GM12878 (cell line): ENCODE data around the gene SYTL2. TPM values are rescaled to one million over a fixed set of nuclear protein-coding genes. Genes with fewer than 3 reads are reported as not detected.

Experiments used
- ATAC-seq: fragments of 200-7000 bp; cut with Tn5 transposase; 3 replicates; pipeline ENCODE4 v1.9.1; 2020; ENCODE audit warnings: mild to moderate bottlenecking, moderate library complexity
- BruUV-seq: library from RNA; stranded (reverse); fragments of 400-500 nt; replicated peaks from 2 replicates; lab custom pipeline; 2021; lab: Mats Ljungman, UMichigan
- CTCF ChIA-PET: fragments of 300-600 bp; sonication (Branson Sonifier 250); formaldehyde crosslinking; extraction: SDS; loops from one replicate; lab custom pipeline; 2021; ENCODE audit warnings: inconsistent platforms; lab: Yijun Ruan, JAX
- POLR2A ChIA-PET: fragments of 350-600 bp; formaldehyde crosslinking; extraction: SDS; loops from one replicate; lab custom pipeline; 2021; ENCODE audit warnings: inconsistent platforms; lab: Charles Lee
- RAD21 ChIA-PET: fragments of 300-600 bp; sonication (Branson Sonifier 250); formaldehyde crosslinking; loops from one replicate; lab custom pipeline; 2023; ENCODE audit warnings: antibody characterized with exemption; ENCODE audit not compliant: unreplicated experiment; lab: Charles Lee
- SMC1A ChIA-PET: fragments of 300-600 bp; sonication (Branson Sonifier 250); formaldehyde crosslinking; loops from one replicate; lab custom pipeline; 2023; ENCODE audit not compliant: unreplicated experiment, uncharacterized antibody; lab: Charles Lee
- DNase-seq: peaks from one replicate; pipeline ENCODE4 v3.0.0-alpha.2; 2011; ENCODE audit warnings: low read depth, low spot score
- FAIRE-seq: peaks from 3 replicates; lab custom pipeline; 2011; peaks lifted over from hg19 to GRCh38; lab: Jason Lieb, UNC
- H2AFZ ChIP-seq: 2 replicates; pipeline ENCODE4 v1.6.0; 2011; ENCODE audit warnings: low read depth, low read length, control low read depth; ENCODE audit not compliant: control insufficient read depth
- H3K27ac ChIP-seq: 2 replicates; pipeline ENCODE4 v1.5.1; 2011; ENCODE audit warnings: control low read depth; ENCODE audit not compliant: control insufficient read depth, insufficient read depth
- H3K27me3 ChIP-seq, 2 experiments: replicated peaks in 1 of 2; 2 replicates each; pipeline versions ENCODE4 v1.6.0 to v1.6.1; 2011; ENCODE audit warnings: low read length in 1 of 2; ENCODE audit not compliant: control insufficient read depth in 2 of 2, insufficient read depth in 2 of 2
- H3K36me3 ChIP-seq, 2 experiments: 2 replicates each; pipeline ENCODE4 v1.5.1; 2011; ENCODE audit warnings: low read length in 1 of 2; ENCODE audit not compliant: control insufficient read depth in 2 of 2, insufficient read depth in 2 of 2
- H3K4me1 ChIP-seq: 2 replicates; pipeline ENCODE4 v1.6.1; 2011; ENCODE audit warnings: mild to moderate bottlenecking, low read length, moderate library complexity, mixed read lengths; ENCODE audit not compliant: control insufficient read depth, insufficient read depth
- H3K4me2 ChIP-seq: 2 replicates; pipeline ENCODE4 v1.6.0; 2011; ENCODE audit warnings: control low read depth; ENCODE audit not compliant: control insufficient read depth, insufficient read depth
- H3K4me3 ChIP-seq: fragments of 200-600 bp; sonication (generic); 2 replicates; pipeline ENCODE4 v1.5.1; 2016
- H3K79me2 ChIP-seq: 2 replicates; pipeline ENCODE4 v1.6.0; 2011; ENCODE audit warnings: low read length; ENCODE audit not compliant: control insufficient read depth, insufficient read depth
- H3K9ac ChIP-seq: 2 replicates; pipeline ENCODE4 v1.8.0; 2011; ENCODE audit warnings: low read length, control low read depth, mixed read lengths; ENCODE audit not compliant: control insufficient read depth, insufficient read depth
- H3K9me3 ChIP-seq: replicated peaks from 3 replicates; pipeline ENCODE4 v1.5.1; 2011; ENCODE audit warnings: mild to moderate bottlenecking, low read length; ENCODE audit not compliant: control insufficient read depth, insufficient read depth
- H4K20me1 ChIP-seq: 2 replicates; pipeline ENCODE4 v1.6.0; 2011; ENCODE audit not compliant: control insufficient read depth, insufficient read depth
- CBFB ChIP-seq: IDR thresholded peaks from 2 replicates; pipeline ENCODE4 v1.6.1; 2016; ENCODE audit warnings: antibody characterized with exemption, low read depth
- CBX5 ChIP-seq: sonication (generic); IDR thresholded peaks from 2 replicates; pipeline ENCODE4 v1.6.1; 2016; ENCODE audit warnings: low read depth, moderate library complexity, mild to moderate bottlenecking, inconsistent platforms
- GATAD2B ChIP-seq: fragments of 450-650 bp; conservative IDR thresholded peaks from 2 replicates; pipeline ENCODE4 v1.6.1; 2017; ENCODE audit warnings: low read depth, mild to moderate bottlenecking, moderate library complexity
- HDGF ChIP-seq: fragments of 450-650 bp; IDR thresholded peaks from 2 replicates; pipeline ENCODE4 v1.6.1; 2016; ENCODE audit warnings: antibody characterized with exemption
- JUND ChIP-seq: IDR thresholded peaks from 2 replicates; pipeline ENCODE4 v1.6.1; 2012; ENCODE audit warnings: low read depth, mild to moderate bottlenecking, low read length, improper control_type of control experiment, moderate library complexity
- MTA2 ChIP-seq: fragments of 450-650 bp; IDR thresholded peaks from 2 replicates; pipeline ENCODE4 v1.6.1; 2016; ENCODE audit warnings: low read depth, mild to moderate bottlenecking, moderate library complexity
- MYB ChIP-seq: fragments of 150-350 bp; IDR thresholded peaks from 2 replicates; pipeline ENCODE4 v1.6.1; 2014; ENCODE audit warnings: mild to moderate bottlenecking, low read depth, low read length, borderline replicate concordance
- NFYA ChIP-seq: IDR thresholded peaks from 2 replicates; pipeline ENCODE4 v1.6.1; 2011; ENCODE audit warnings: low read depth, mild to moderate bottlenecking, low read length, improper control_type of control experiment, borderline replicate concordance
- NR2C2 ChIP-seq: IDR thresholded peaks from 2 replicates; pipeline ENCODE4 v1.6.1; 2011; ENCODE audit warnings: borderline replicate concordance, low read depth; ENCODE audit not compliant: control insufficient read depth, insufficient read length
- RAD21 ChIP-seq: IDR thresholded peaks from 2 replicates; pipeline ENCODE4 v1.6.1; 2011; ENCODE audit warnings: mild to moderate bottlenecking, low read depth, low read length, moderate library complexity; ENCODE audit not compliant: insufficient read depth
- RUNX3 ChIP-seq: IDR thresholded peaks from 2 replicates; pipeline ENCODE4 v1.6.1; 2012; ENCODE audit warnings: low read length, inconsistent platforms
- SIN3A ChIP-seq: IDR thresholded peaks from 2 replicates; pipeline ENCODE4 v1.6.1; 2012; ENCODE audit warnings: low read depth, low read length, improper control_type of control experiment
- SMAD5 ChIP-seq: IDR thresholded peaks from 2 replicates; pipeline ENCODE4 v1.6.1; 2016; ENCODE audit warnings: antibody characterized with exemption, low read depth
- TAF1 ChIP-seq: IDR thresholded peaks from 2 replicates; pipeline ENCODE4 v1.6.1; 2011; ENCODE audit warnings: mild to moderate bottlenecking, low read depth, low read length, borderline replicate concordance
- USF1 ChIP-seq: IDR thresholded peaks from 2 replicates; pipeline ENCODE4 v1.6.1; 2011; ENCODE audit warnings: borderline replicate concordance, low read depth, mild to moderate bottlenecking, moderate library complexity, mixed read lengths, low read length; ENCODE audit not compliant: insufficient read depth; ENCODE audit errors: extremely low read length
- YY1 ChIP-seq: IDR thresholded peaks from 2 replicates; pipeline ENCODE4 v1.6.1; 2011; ENCODE audit warnings: low read depth, mild to moderate bottlenecking, low read length
- in situ Hi-C: fragments of 300-500 bp; cut with MboI; formaldehyde crosslinking; loops from 9 replicates; pipeline ENCODE4 v1.14.3; 2018; ENCODE audit warnings: mixed read lengths
- intact Hi-C: fragments of 100-400 bp; cut with micrococcal nuclease; formaldehyde crosslinking; loops from one replicate; pipeline ENCODE4 v1.14.2; 2022; ENCODE audit not compliant: unreplicated experiment
- polyA plus RNA-seq, 11 experiments: library from polyadenylated mRNA; depleted of rRNA in 4 of 11; unstranded in 6 of 11; stranded (reverse) in 5 of 11; fragments of >200 nt; fragmentation: Nextera tagmentation in 4 of 11; fragmentation: Illumina TruSeq in 1 of 11; extraction: Ambion mirVana in 4 of 11; extraction: Trizol in 1 of 11; gene quantifications; 1 replicate in 1 of 11; 2 replicates in 10 of 11; pipeline versions ENCODE4 v1.2.1 to v1.2.3, GENCODE V29; 2011 to 2016; ENCODE audit warnings: inconsistent platforms in 2 of 11, missing spikeins in 2 of 11, low read depth in 1 of 11
- total RNA-seq, 4 experiments: library from RNA; depleted of rRNA in 3 of 4; stranded (reverse); fragments of >200 nt in 3 of 4; fragmentation: Illumina TruSeq in 1 of 4; extraction: Trizol in 1 of 4; gene quantifications; 2 replicates each; pipeline versions ENCODE4 v1.2.1 to v1.2.3, GENCODE V29; 2013 to 2021
- TF ChIP-seq, protein P1 (sequence below): fragments of 450-650 bp; IDR thresholded peaks from 2 replicates; pipeline ENCODE4 v1.6.1; 2018; ENCODE audit warnings: borderline replicate concordance, mild to moderate bottlenecking; ENCODE audit not compliant: partially characterized antibody
- TF ChIP-seq, protein P2 (sequence below): IDR thresholded peaks from 2 replicates; pipeline ENCODE4 v1.6.1; 2012; ENCODE audit warnings: low read depth, low read length, improper control_type of control experiment

The SYTL2 gene
- total and polyA plus RNA-seq, 10 of the 15 experiments (the other 5 are each of a cell fraction or from before 2014, with no cell fraction given): 0.02 to 1.4 (median 0.31) TPM; not detected in 2

DNA sequence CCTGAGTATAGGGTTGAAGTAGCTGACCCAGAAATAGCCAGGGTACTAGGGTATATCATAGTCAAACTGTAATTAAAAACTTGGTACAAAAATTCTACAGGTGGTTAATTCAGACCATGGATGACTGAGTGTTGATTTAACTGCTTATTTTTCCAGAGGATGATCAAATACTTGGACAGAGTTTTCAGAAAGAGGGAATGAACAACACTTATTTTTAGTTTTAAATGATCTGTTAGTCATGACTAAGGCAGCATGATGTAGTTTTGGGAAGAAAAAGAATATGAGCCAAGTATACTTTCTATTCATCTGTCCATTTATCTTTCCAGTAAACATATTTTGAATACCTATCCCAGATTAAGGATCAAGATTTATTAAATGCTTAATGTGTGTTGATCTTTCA is 105.1 kb downstream of the SYTL2 start:
- Histone ChIP-seq H3K4me2 (no peak overlapping the region), H3K9ac (no peak overlapping the region), H3K36me3 (no peaks in the 10 kb centered on the region), H2AFZ (no peak overlapping the region), H3K4me1 (no peaks in the 10 kb centered on the region), H3K27me3 (no peaks in the 10 kb centered on the region; a peak in 1 of 4 replicates), H3K9me3 (no peaks in the 10 kb centered on the region; the same call in 2 of the 3 replicates), H4K20me1 (no peaks in the 10 kb centered on the region), H3K27ac (no peak overlapping the region), H3K4me3 (no peak overlapping the region), H3K79me2 (no peaks in the 10 kb centered on the region)
- FAIRE-seq: no peak
- CTCF ChIA-PET: no interaction called here
- DNase-seq: no peak
- RAD21 ChIA-PET: no interaction called here
- BruUV-seq: no TSS peak
- no peak for ATAC-seq
- intact Hi-C loops: no loop called here
- SMC1A ChIA-PET: no interaction called here
- POLR2A ChIA-PET: no interaction called here
- TF ChIP-seq, protein P1, sequence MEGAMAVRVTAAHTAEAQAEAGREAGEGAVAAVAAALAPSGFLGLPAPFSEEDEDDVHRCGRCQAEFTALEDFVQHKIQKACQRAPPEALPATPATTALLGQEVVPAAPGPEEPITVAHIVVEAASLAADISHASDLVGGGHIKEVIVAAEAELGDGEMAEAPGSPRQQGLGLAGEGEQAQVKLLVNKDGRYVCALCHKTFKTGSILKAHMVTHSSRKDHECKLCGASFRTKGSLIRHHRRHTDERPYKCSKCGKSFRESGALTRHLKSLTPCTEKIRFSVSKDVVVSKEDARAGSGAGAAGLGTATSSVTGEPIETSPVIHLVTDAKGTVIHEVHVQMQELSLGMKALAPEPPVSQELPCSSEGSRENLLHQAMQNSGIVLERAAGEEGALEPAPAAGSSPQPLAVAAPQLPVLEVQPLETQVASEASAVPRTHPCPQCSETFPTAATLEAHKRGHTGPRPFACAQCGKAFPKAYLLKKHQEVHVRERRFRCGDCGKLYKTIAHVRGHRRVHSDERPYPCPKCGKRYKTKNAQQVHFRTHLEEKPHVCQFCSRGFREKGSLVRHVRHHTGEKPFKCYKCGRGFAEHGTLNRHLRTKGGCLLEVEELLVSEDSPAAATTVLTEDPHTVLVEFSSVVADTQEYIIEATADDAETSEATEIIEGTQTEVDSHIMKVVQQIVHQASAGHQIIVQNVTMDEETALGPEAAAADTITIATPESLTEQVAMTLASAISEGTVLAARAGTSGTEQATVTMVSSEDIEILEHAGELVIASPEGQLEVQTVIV: no peak
- TF ChIP-seq GATAD2B (no peak), TAF1 (no peak), SIN3A (no peak), MYB (no peak), YY1 (no peak), NR2C2 (no peak), NFYA (no peak), USF1 (no peak), MTA2 (no peak), SMAD5 (no peak), RAD21 (no peak), CBFB (no peak), HDGF (no peak), CBX5 (no peak), JUND (no peak), RUNX3 (no peak)
- TF ChIP-seq, protein P2, sequence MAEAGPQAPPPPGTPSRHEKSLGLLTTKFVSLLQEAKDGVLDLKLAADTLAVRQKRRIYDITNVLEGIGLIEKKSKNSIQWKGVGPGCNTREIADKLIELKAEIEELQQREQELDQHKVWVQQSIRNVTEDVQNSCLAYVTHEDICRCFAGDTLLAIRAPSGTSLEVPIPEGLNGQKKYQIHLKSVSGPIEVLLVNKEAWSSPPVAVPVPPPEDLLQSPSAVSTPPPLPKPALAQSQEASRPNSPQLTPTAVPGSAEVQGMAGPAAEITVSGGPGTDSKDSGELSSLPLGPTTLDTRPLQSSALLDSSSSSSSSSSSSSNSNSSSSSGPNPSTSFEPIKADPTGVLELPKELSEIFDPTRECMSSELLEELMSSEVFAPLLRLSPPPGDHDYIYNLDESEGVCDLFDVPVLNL: no peak
- in situ Hi-C loops: no loop called here
